Small intestine (tissue), 7 donors: ENCODE results near the gene TLR1. TPM values are rescaled to one million over a fixed set of nuclear protein-coding genes. Genes with fewer than 3 reads are reported as not detected.
"Not testable (repeated sequence)": the region's sequence is repeated elsewhere in the genome, so short reads cannot be mapped to it uniquely, and the experiment has no call there.

Experiments
- DNase-seq, 2 donors: peaks; one replicate each; pipeline versions ENCODE4 v3.0.0 to v3.0.0-alpha.2; 2013
- FAIRE-seq: peaks from 2 replicates; lab custom pipeline; 2012; peaks lifted over from hg19 to GRCh38; lab: Jason Lieb, UNC
- H3K27ac ChIP-seq, 3 donors: one replicate each; pipeline ENCODE4 v1.5.1; 2013; ENCODE audit warnings: low read length in 2 of 3, mild to moderate bottlenecking in 2 of 3, control low read depth in 1 of 3, inconsistent platforms in 1 of 3, low read depth in 1 of 3, moderate library complexity in 1 of 3
- H3K27me3 ChIP-seq, 3 donors: one replicate each; pipeline ENCODE4 v1.6.1; 2013; ENCODE audit warnings: low read length in 3 of 3, inconsistent platforms in 1 of 3; ENCODE audit not compliant: control insufficient read depth in 3 of 3, insufficient read depth in 3 of 3
- H3K36me3 ChIP-seq, 3 donors: one replicate each; pipeline ENCODE4 v1.6.1; 2013; ENCODE audit warnings: low read length in 3 of 3, inconsistent platforms in 1 of 3, low read depth in 1 of 3, mild to moderate bottlenecking in 1 of 3, moderate library complexity in 1 of 3; ENCODE audit not compliant: control insufficient read depth in 3 of 3, insufficient read depth in 2 of 3
- H3K4me1 ChIP-seq, 3 donors: one replicate each; pipeline ENCODE4 v1.6.1; 2013; ENCODE audit warnings: low read length in 2 of 3, inconsistent platforms in 1 of 3, low read depth in 1 of 3, mild to moderate bottlenecking in 1 of 3, moderate library complexity in 1 of 3; ENCODE audit not compliant: control insufficient read depth in 3 of 3, insufficient read depth in 2 of 3
- H3K4me3 ChIP-seq, 3 donors: one replicate each; pipeline ENCODE4 v1.5.1; 2013; ENCODE audit warnings: low read length in 3 of 3, control low read depth in 1 of 3, inconsistent platforms in 1 of 3, low read depth in 1 of 3, mild to moderate bottlenecking in 1 of 3, moderate library complexity in 1 of 3
- H3K9me3 ChIP-seq, 2 donors: one replicate each; pipeline ENCODE4 v1.6.1; 2013; ENCODE audit warnings: low read depth in 1 of 2, low read length in 1 of 2; ENCODE audit not compliant: control insufficient read depth in 2 of 2, insufficient read depth in 1 of 2
- WGBS, 3 donors: extraction: QIAGEN DNeasy Blood & Tissue Kit; methylation state at CpG; one replicate each; pipeline ENCODE4 v1.1.7; 2013; 5-methylcytosine and 5-hydroxymethylcytosine counted together
- polyA plus RNA-seq, 4 donors: library from polyadenylated mRNA; stranded (reverse) in 3 of 4; unstranded in 1 of 4; fragments of 200-250 nt in 3 of 4; fragments of 120-200 nt in 1 of 4; gene quantifications; one replicate each; pipeline versions ENCODE4 v1.2.1 to v1.2.3, GENCODE V29; 2013
- donor health status: healthy with polysubstance abuse.
- donor health status: control.
- donor health status: control.
- donor health status: Bipolar disorder and iron deficiency.
- donor health status: healthy.

TLR1 gene
- polyA plus RNA-seq, 4 donors: 0.54 to 4.6 (median 1.8) TPM

- DNase-seq, H3K27ac ChIP-seq, H3K9me3 ChIP-seq, H3K4me3 ChIP-seq, H3K4me1 ChIP-seq, FAIRE-seq, H3K27me3 ChIP-seq, H3K36me3 ChIP-seq: not testable (repeated sequence)
- WGBS, 3 donors: 52 to 77% (median 53%) methylated on average over 2 of the region's 2 CpGs
Measured at GRCh38 chr4:38777925-38778324, 26.7 kb downstream of the TLR1 start.

- no peaks in the 10 kb centered on the region for H3K9me3 ChIP-seq
- H3K27ac ChIP-seq: no peak overlapping the region
- FAIRE-seq (no peak), DNase-seq (no peak)
- H3K27me3 ChIP-seq: no peaks in the 10 kb centered on the region
- WGBS, 3 donors: 77 to 95% (median 91%) methylated on average over 2 of the region's 2 CpGs
- H3K36me3 ChIP-seq: no peaks in the 10 kb centered on the region
- H3K4me1 ChIP-seq: no peaks in the 10 kb centered on the region
- H3K4me3 ChIP-seq: no peak overlapping the region
Measured at GRCh38 chr4:38775326-38775725, 29.3 kb downstream of the TLR1 start.

- WGBS, 3 donors: 82 to 89% (median 83%) methylated on average over 8 of the region's 8 CpGs
Measured at GRCh38 chr4:38774181-38774955, 30.2 kb downstream of the TLR1 start.

GRCh38 chr4:38770281-38770680, 34.3 kb downstream of the TLR1 start:
- DNase-seq, H3K27me3 ChIP-seq, H3K4me1 ChIP-seq, H3K27ac ChIP-seq, H3K36me3 ChIP-seq, H3K9me3 ChIP-seq, FAIRE-seq, H3K4me3 ChIP-seq: not testable (repeated sequence)
- 91 to 98% (median 94%) methylated on average over 2 of the region's 2 CpGs for WGBS, 3 donors

More at GRCh38 chr4:38774181-38774955, 30.2 kb downstream of the TLR1 start:
- DNase-seq (no peak), FAIRE-seq (no peak)
- Histone ChIP-seq H3K36me3 (no peaks in the 10 kb centered on the region), H3K27me3 (no peaks in the 10 kb centered on the region), H3K27ac (no peak overlapping the region), H3K9me3 (no peaks in the 10 kb centered on the region), H3K4me3 (no peak overlapping the region), H3K4me1 (no peaks in the 10 kb centered on the region)

- no peak for FAIRE-seq
- H3K27ac ChIP-seq: no peak overlapping the region
- WGBS, 3 donors: 77 to 85% (median 77%) methylated on average over 2 of the region's 2 CpGs
Measured at GRCh38 chr4:38769857-38770256, 34.7 kb downstream of the TLR1 start.

GRCh38 chr4:38769441-38769840, 35.1 kb downstream of the TLR1 start:
- no peaks in the 10 kb centered on the region for H3K4me1 ChIP-seq
- no peak overlapping the region for H3K4me3 ChIP-seq
- 70 to 81% (median 81%) methylated on average over 2 of the region's 2 CpGs for WGBS, 3 donors
- FAIRE-seq (no peak), DNase-seq (no peak)
- H3K36me3 ChIP-seq: no peaks in the 10 kb centered on the region
- H3K27me3 ChIP-seq: peaks cover 0 to 3% (median 0%) of the 10 kb centered on the region in 3 donors
- H3K27ac ChIP-seq: no peak overlapping the region
- H3K9me3 ChIP-seq: peaks cover 0 to 5% of the 10 kb centered on the region in 2 donors

More at GRCh38 chr4:38769857-38770256, 34.7 kb downstream of the TLR1 start:
- no peaks in the 10 kb centered on the region for H3K4me1 ChIP-seq
- peaks cover 0 to 5% of the 10 kb centered on the region in 2 donors for H3K9me3 ChIP-seq
- no peak for DNase-seq
- no peak overlapping the region for H3K4me3 ChIP-seq
- no peaks in the 10 kb centered on the region for H3K36me3 ChIP-seq
- peaks cover 0 to 3% (median 0%) of the 10 kb centered on the region in 3 donors for H3K27me3 ChIP-seq

GRCh38 chr4:38768968-38769394, 35.6 kb downstream of the TLR1 start:
- Histone ChIP-seq H3K36me3 (no peaks in the 10 kb centered on the region), H3K27ac (no peak overlapping the region), H3K27me3 (peaks cover 0 to 3% (median 0%) of the 10 kb centered on the region in 3 donors), H3K9me3 (peaks cover 0 to 5% of the 10 kb centered on the region in 2 donors), H3K4me3 (no peak overlapping the region), H3K4me1 (no peaks in the 10 kb centered on the region)
- DNase-seq (no peak), FAIRE-seq (no peak)
- 57 to 86% (median 73%) methylated on average over 5 of the region's 5 CpGs for WGBS, 3 donors

GRCh38 chr4:38766940-38767339, 37.7 kb downstream of the TLR1 start:
- WGBS, 3 donors: 88 to 100% (median 96%) methylated on average over 2 of the region's 2 CpGs
- FAIRE-seq, H3K27me3 ChIP-seq, H3K4me3 ChIP-seq, H3K36me3 ChIP-seq, DNase-seq, H3K27ac ChIP-seq, H3K4me1 ChIP-seq, H3K9me3 ChIP-seq: not testable (repeated sequence)
